RCC 7860 (cell line): ENCODE results near the gene ZNF764.
A peak's percentile ranks its signal among the peaks of the same experiment; 100 is the strongest.
"Not testable (repeated sequence)": the region's sequence is repeated elsewhere in the genome, so short reads cannot be mapped to it uniquely, and the experiment has no call there.

ENCODE experiments used
- DNase-seq: peaks from one replicate; pipeline ENCODE4 v3.0.0-alpha.2; 2015; ENCODE audit warnings: low spot score
- FAIRE-seq: peaks from 2 replicates; lab custom pipeline; 2012; peaks lifted over from hg19 to GRCh38; lab: Jason Lieb, UNC

The ZNF764 gene

GRCh38 chr16:30557957-30558788 is at the start of gene ZNF764:
Gene ZNF764 (minus strand): TSS chr16:30558374. CDS start chr16:30558182, 192 bp downstream.
- FAIRE-seq, result peak; percentile 88
- DNase-seq, result peak; percentile 93

GRCh38 chr16:30606004-30606403 is 47.8 kb upstream of the ZNF764 start:
- DNase-seq (no peak), FAIRE-seq (no peak)

- DNase-seq (no peak), FAIRE-seq (no peak)
Observed at GRCh38 chr16:30605158-30605557, 47.0 kb upstream of the ZNF764 start.

- FAIRE-seq (no peak), DNase-seq (no peak)
Observed at GRCh38 chr16:30604316-30604947, 46.3 kb upstream of the ZNF764 start.

GRCh38 chr16:30603945-30604315 is 45.8 kb upstream of the ZNF764 start:
- DNase-seq (no peak), FAIRE-seq (no peak)

- FAIRE-seq (no peak), DNase-seq (no peak)
Observed at GRCh38 chr16:30602616-30603277, 44.6 kb upstream of the ZNF764 start.

GRCh38 chr16:30601966-30602365 is 43.8 kb upstream of the ZNF764 start:
- DNase-seq (no peak), FAIRE-seq (no peak)

- FAIRE-seq, result no peak
- no peak for DNase-seq
Observed at GRCh38 chr16:30600929-30601328, 42.8 kb upstream of the ZNF764 start.

- DNase-seq, result no peak
- no peak for FAIRE-seq
Observed at GRCh38 chr16:30600215-30600614, 42.0 kb upstream of the ZNF764 start.

- no peak for FAIRE-seq
- no peak for DNase-seq
Observed at GRCh38 chr16:30592871-30593270, 34.7 kb upstream of the ZNF764 start.

- not testable (repeated sequence) for FAIRE-seq, DNase-seq
Observed at GRCh38 chr16:30590869-30591268, 32.7 kb upstream of the ZNF764 start.

GRCh38 chr16:30589582-30589981 is 31.4 kb upstream of the ZNF764 start:
- not testable (repeated sequence) for FAIRE-seq, DNase-seq

GRCh38 chr16:30588651-30589050 is 30.5 kb upstream of the ZNF764 start:
- FAIRE-seq, result no peak
- no peak for DNase-seq

- FAIRE-seq (no peak), DNase-seq (no peak)
Observed at GRCh38 chr16:30585400-30586191, 27.4 kb upstream of the ZNF764 start, which contains the start of gene ZNF785. Gene ZNF785 (minus strand): TSS chr16:30585697. CDS start chr16:30585611, 86 bp downstream.

- FAIRE-seq, result no peak
- DNase-seq, result no peak
Observed at GRCh38 chr16:30585022-30585399, 26.8 kb upstream of the ZNF764 start.

GRCh38 chr16:30582611-30583340 is 24.6 kb upstream of the ZNF764 start:
- FAIRE-seq (no peak), DNase-seq (no peak)

GRCh38 chr16:30581457-30581856 is 23.3 kb upstream of the ZNF764 start:
- no peak for FAIRE-seq
- no peak for DNase-seq

- no peak for DNase-seq
- FAIRE-seq, result no peak
Observed at GRCh38 chr16:30574678-30575077, 16.5 kb upstream of the ZNF764 start.

- FAIRE-seq, result no peak
- peak; percentile 20 for DNase-seq
Observed at GRCh38 chr16:30571445-30572322, 13.5 kb upstream of the ZNF764 start, which contains the start of gene ZNF688. Gene ZNF688 (minus strand): TSS chr16:30571714. CDS start chr16:30571629, 85 bp downstream.
